Measurements from ENCODE around the gene ARHGAP44.

GRCh38 chr17:12745486-12745885 lies 43.8 kb upstream of the ARHGAP44 start:
- TF ChIP-seq, protein P1, sequence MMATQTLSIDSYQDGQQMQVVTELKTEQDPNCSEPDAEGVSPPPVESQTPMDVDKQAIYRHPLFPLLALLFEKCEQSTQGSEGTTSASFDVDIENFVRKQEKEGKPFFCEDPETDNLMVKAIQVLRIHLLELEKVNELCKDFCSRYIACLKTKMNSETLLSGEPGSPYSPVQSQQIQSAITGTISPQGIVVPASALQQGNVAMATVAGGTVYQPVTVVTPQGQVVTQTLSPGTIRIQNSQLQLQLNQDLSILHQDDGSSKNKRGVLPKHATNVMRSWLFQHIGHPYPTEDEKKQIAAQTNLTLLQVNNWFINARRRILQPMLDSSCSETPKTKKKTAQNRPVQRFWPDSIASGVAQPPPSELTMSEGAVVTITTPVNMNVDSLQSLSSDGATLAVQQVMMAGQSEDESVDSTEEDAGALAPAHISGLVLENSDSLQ (IDR thresholded peaks at IDR 0.05), result no peak
- no peak for TF ChIP-seq FOXM1 (IDR thresholded peaks at IDR 0.05; ENCODE audit: borderline replicate concordance)
- no peak for TF ChIP-seq SUZ12 (IDR thresholded peaks at IDR 0.05)
- TF ChIP-seq SP1 (IDR thresholded peaks at IDR 0.05), result no peak
- no peak for TF ChIP-seq NFRKB (IDR thresholded peaks at IDR 0.05)
- no peak for TF ChIP-seq TARDBP (IDR thresholded peaks at IDR 0.05)
- TF ChIP-seq HDGF (IDR thresholded peaks at IDR 0.05; ENCODE audit: borderline replicate concordance), result no peak
- no peak for TF ChIP-seq ZNF384 (IDR thresholded peaks at IDR 0.05)

All from HEK293T (cell line).